ENCODE results near the gene NEK5.

GRCh38 chr13:52061587-52061986 lies 67.3 kb downstream of the NEK5 start:
- TF ChIP-seq EP300 (IDR thresholded peaks at IDR 0.05) (no peak), CTCF (IDR thresholded peaks at IDR 0.05) (no peak), POLR2AphosphoS5 (IDR thresholded peaks at IDR 0.05) (no peak), POLR2A (IDR thresholded peaks at IDR 0.05) (no peak)

Data from upper lobe of left lung (tissue), 4 donors.